ENCODE measurements around the gene NFATC1.

Gene NFATC1

GRCh38 chr18:79525556-79526467, 130.1 kb downstream of the NFATC1 start:
- DNase-seq = no peak

- DNase-seq = no peak
These were observed 131.0 kb downstream of the NFATC1 start for GRCh38 chr18:79526468-79527460.

- no peak for DNase-seq
These were observed 132.1 kb downstream of the NFATC1 start for GRCh38 chr18:79527656-79528315.

GRCh38 chr18:79528316-79528695, 132.6 kb downstream of the NFATC1 start:
- DNase-seq = no peak

- no peak for DNase-seq
These were observed 133.1 kb downstream of the NFATC1 start for GRCh38 chr18:79528846-79529245.

GRCh38 chr18:79529296-79529695, 133.6 kb downstream of the NFATC1 start:
- no peak for DNase-seq

GRCh38 chr18:79529991-79530390, 134.3 kb downstream of the NFATC1 start:
- no peak for DNase-seq

GRCh38 chr18:79530821-79531220, 135.1 kb downstream of the NFATC1 start:
- no peak for DNase-seq

GRCh38 chr18:79531386-79531785, 135.7 kb downstream of the NFATC1 start:
- no peak for DNase-seq

GRCh38 chr18:79531926-79532312, 136.2 kb downstream of the NFATC1 start:
- DNase-seq = no peak

- no peak for DNase-seq
These were observed 136.7 kb downstream of the NFATC1 start for GRCh38 chr18:79532313-79533007.

- DNase-seq = no peak
These were observed 137.4 kb downstream of the NFATC1 start for GRCh38 chr18:79533146-79533545.

- no peak for DNase-seq
These were observed 137.9 kb downstream of the NFATC1 start for GRCh38 chr18:79533591-79533990.

- no peak for DNase-seq
These were observed 138.6 kb downstream of the NFATC1 start for GRCh38 chr18:79534356-79534755.

- no peak for DNase-seq
These were observed 142.0 kb downstream of the NFATC1 start for GRCh38 chr18:79537758-79538157.

GRCh38 chr18:79538635-79539034, 142.9 kb downstream of the NFATC1 start:
- DNase-seq = no peak

- DNase-seq = no peak
These were observed 144.6 kb downstream of the NFATC1 start for GRCh38 chr18:79540161-79540903.

GRCh38 chr18:79540904-79541282, 145.2 kb downstream of the NFATC1 start:
- DNase-seq = no peak

- no peak for DNase-seq
These were observed 146.5 kb downstream of the NFATC1 start for GRCh38 chr18:79542213-79542612.

GRCh38 chr18:79542876-79543750, 147.4 kb downstream of the NFATC1 start:
- DNase-seq = no peak
